PC-9 (cell line): ENCODE measurements around the gene GUSB. TPM values are rescaled to one million over a fixed set of nuclear protein-coding genes. Genes with fewer than 3 reads are reported as not detected.

Experiments
- BruUV-seq: library from RNA; stranded (reverse); fragments of 400-500 nt; replicated peaks from 2 replicates; lab custom pipeline; 2021; lab: Mats Ljungman, UMichigan
- CTCF ChIA-PET: fragments of 300-600 bp; sonication (Branson Sonifier 250); formaldehyde crosslinking; loops from one replicate; lab custom pipeline; 2022; ENCODE audit warnings: antibody characterized with exemption; lab: Charles Lee
- POLR2A ChIA-PET: fragments of 300-600 bp; sonication (Branson Sonifier 250); formaldehyde crosslinking; loops from one replicate; lab custom pipeline; 2022; ENCODE audit warnings: antibody characterized with exemption; ENCODE audit not compliant: unreplicated experiment; lab: Charles Lee
- DNase-seq, 2 experiments: peaks; one replicate each; pipeline versions ENCODE4 v3.0.0 to v3.0.0-alpha.2; 2015 to 2022; ENCODE audit warnings: mixed read lengths in 1 of 2
- H2AFZ ChIP-seq: fragments of 200-600 bp; sonication (generic); 2 replicates; pipeline ENCODE4 v1.8.1; 2017; ENCODE audit warnings: antibody characterized with exemption
- H3F3A ChIP-seq: fragments of 200-600 bp; sonication (generic); 2 replicates; pipeline ENCODE4 v1.8.1; 2017; ENCODE audit warnings: antibody characterized with exemption, mild to moderate bottlenecking, low read depth; ENCODE audit not compliant: insufficient read depth
- H3K27ac ChIP-seq: fragments of 200-600 bp; sonication (generic); 2 replicates; pipeline ENCODE4 v1.6.1; 2016; ENCODE audit warnings: mixed run types
- H3K27me3 ChIP-seq: fragments of 200-600 bp; sonication (generic); 2 replicates; pipeline ENCODE4 v1.6.1; 2016; ENCODE audit warnings: low read depth, mixed run types; ENCODE audit not compliant: insufficient read depth
- H3K36me3 ChIP-seq: fragments of 200-600 bp; sonication (generic); 2 replicates; pipeline ENCODE4 v1.6.1; 2016; ENCODE audit warnings: low read depth, mixed run types
- H3K4me1 ChIP-seq: fragments of 200-600 bp; sonication (generic); replicated peaks from 2 replicates; pipeline ENCODE4 v1.6.1; 2016; ENCODE audit warnings: mixed run types; ENCODE audit not compliant: insufficient read depth
- H3K4me2 ChIP-seq: fragments of 200-600 bp; sonication (generic); 2 replicates; pipeline ENCODE4 v1.6.1; 2017; ENCODE audit warnings: mixed run types
- H3K4me3 ChIP-seq: fragments of 200-600 bp; sonication (generic); 2 replicates; pipeline ENCODE4 v1.6.1; 2016; ENCODE audit warnings: mixed run types
- H3K79me2 ChIP-seq: fragments of 200-600 bp; sonication (generic); 2 replicates; pipeline ENCODE4 v1.6.1; 2017; ENCODE audit warnings: low read depth, mixed run types
- H3K9me2 ChIP-seq: fragments of 200-600 bp; sonication (generic); 2 replicates; pipeline ENCODE4 v1.8.1; 2017; ENCODE audit warnings: mild to moderate bottlenecking; ENCODE audit not compliant: insufficient read depth
- H3K9me3 ChIP-seq: fragments of 200-600 bp; sonication (generic); 2 replicates; pipeline ENCODE4 v1.8.1; 2016; ENCODE audit warnings: low read depth; ENCODE audit not compliant: insufficient read depth
- H4K20me1 ChIP-seq: fragments of 200-600 bp; sonication (generic); 2 replicates; pipeline ENCODE4 v1.8.1; 2017; ENCODE audit not compliant: insufficient read depth
- CTCF ChIP-seq: fragments of 200-600 bp; sonication (generic); conservative IDR thresholded peaks from 2 replicates; pipeline ENCODE4 v1.6.1; 2017; ENCODE audit warnings: mixed run types, antibody characterized with exemption, mild to moderate bottlenecking, moderate library complexity
- EZH2 ChIP-seq: fragments of 200-600 bp; sonication (generic); IDR thresholded peaks from 2 replicates; pipeline ENCODE4 v1.8.0; 2017; ENCODE audit warnings: antibody characterized with exemption, low read depth
- intact Hi-C: fragments of 100-400 bp; cut with micrococcal nuclease; formaldehyde crosslinking; loops from one replicate; pipeline ENCODE4 v1.10.0; 2022; ENCODE audit not compliant: unreplicated experiment
- total RNA-seq: library from RNA; stranded (reverse); gene quantifications from 2 replicates; pipeline ENCODE4 v1.2.3, GENCODE V29; 2021

The GUSB gene
- total RNA-seq, 1 experiment from 2014 or later: 59.8 TPM

GRCh38 chr7:65988084-65988483 is 6.1 kb upstream of the GUSB start:
- TF ChIP-seq EZH2 (no peak), CTCF (no peak)
- Histone ChIP-seq H3K9me2 (no peaks in the 10 kb centered on the region), H3K79me2 (no peaks in the 10 kb centered on the region), H3F3A (peaks cover 9% of the 10 kb centered on the region), H3K4me1 (peaks cover 14% of the 10 kb centered on the region), H3K27me3 (no peaks in the 10 kb centered on the region), H3K4me3 (no peak overlapping the region), H3K36me3 (no peaks in the 10 kb centered on the region), H3K9me3 (no peaks in the 10 kb centered on the region), H3K27ac (no peak overlapping the region), H4K20me1 (no peaks in the 10 kb centered on the region), H2AFZ (no peak overlapping the region), H3K4me2 (no peak overlapping the region)
- DNase-seq: no peak
- ChIA-PET CTCF (no interaction called here), POLR2A (no interaction called here)
- intact Hi-C loops: no loop called here
- BruUV-seq: no TSS peak

- H3K27ac ChIP-seq: peak overlapping the region; percentile 65
- intact Hi-C loops: loop anchor here (1.0 to 5.0 kb wide), 2 partner anchors 32 to 128 kb away; partner anchors contain the start of gene CRCP
- H3K27me3 ChIP-seq: no peaks in the 10 kb centered on the region
- no peaks in the 10 kb centered on the region for H3K36me3 ChIP-seq
- no peaks in the 10 kb centered on the region for H3K9me2 ChIP-seq
- peaks cover 9% of the 10 kb centered on the region for H3F3A ChIP-seq
- no TSS peak for BruUV-seq
- peaks cover 25% of the 10 kb centered on the region for H3K4me1 ChIP-seq
- H4K20me1 ChIP-seq: no peaks in the 10 kb centered on the region
- CTCF ChIA-PET: no interaction called here
- peak overlapping the region; percentile 45 for H3K4me2 ChIP-seq
- peaks cover 19% of the 10 kb centered on the region for H3K79me2 ChIP-seq
- no peak overlapping the region for H3K4me3 ChIP-seq
- POLR2A ChIA-PET: no interaction called here
- H2AFZ ChIP-seq: no peak overlapping the region
- TF ChIP-seq CTCF (no peak), EZH2 (no peak)
- peak; percentile 78 to 84 for DNase-seq
- no peaks in the 10 kb centered on the region for H3K9me3 ChIP-seq
Measured at GRCh38 chr7:65983965-65984658, 2.1 kb upstream of the GUSB start.

GRCh38 chr7:65980478-65981250 is 1.3 kb downstream of the GUSB start:
- POLR2A ChIA-PET: interaction anchor here (0.5 to 0.6 kb wide), 2 partner anchors 28 to 511 kb away, joined by 3 to 4 read pairs; no protein-coding TSS in a partner anchor
- peak in 1 of 2 experiments; percentile 44 for DNase-seq
- Histone ChIP-seq H2AFZ (no peak overlapping the region), H3K27me3 (no peaks in the 10 kb centered on the region), H3K9me2 (no peaks in the 10 kb centered on the region), H3K4me3 (peak overlapping the region; percentile 80; the same call in 1 of the 2 replicates), H3K79me2 (peaks cover 19% of the 10 kb centered on the region), H3K36me3 (no peaks in the 10 kb centered on the region), H3K27ac (no peak overlapping the region), H3K4me2 (peak overlapping the region; percentile 91), H3K4me1 (peaks cover 25% of the 10 kb centered on the region), H3F3A (peaks cover 9% of the 10 kb centered on the region), H4K20me1 (no peaks in the 10 kb centered on the region), H3K9me3 (no peaks in the 10 kb centered on the region)
- BruUV-seq: TSS peak; percentile 45
- CTCF ChIA-PET: no interaction called here
- intact Hi-C loops: loop anchor here (5.0 kb wide), 1 partner anchor 132 kb away; the partner anchor contains the start of gene CRCP
- TF ChIP-seq EZH2: no peak
- no peak for TF ChIP-seq CTCF
